ENCODE measurements around the gene BABAM2. TPM values are rescaled to one million over a fixed set of nuclear protein-coding genes. Genes with fewer than 3 reads are reported as not detected.

The BABAM2 gene
- total RNA-seq, 1 experiment from 2014 or later = 27.1 TPM

GRCh38 chr2:28093768-28094167, 203.2 kb downstream of the BABAM2 start:
- no peak overlapping the region for H2BK120ac ChIP-seq (ENCODE audit: low read depth, low read length, poor library complexity, severe bottlenecking)
- no peak overlapping the region for H4K91ac ChIP-seq (ENCODE audit: insufficient read length, low read depth, low read length)
- H4K8ac ChIP-seq (replicated peaks; ENCODE audit: insufficient read length, low read depth, low read length) = no peak overlapping the region
- no peak overlapping the region for H3K23ac ChIP-seq (ENCODE audit: insufficient read length, low read depth, low read length)
- no peaks in the 10 kb centered on the region; the same call in 1 of the 2 replicates for H3K27me3 ChIP-seq (ENCODE audit: insufficient read depth, low read length)
- no peaks in the 10 kb centered on the region for H3K9me3 ChIP-seq (ENCODE audit: control insufficient read depth, low read depth, low read length)
- H2BK15ac ChIP-seq (ENCODE audit: low read depth, low read length) = no peak overlapping the region
- DNase-seq = no peak
- H3K36me3 Mint-ChIP-seq (ENCODE audit: insufficient read depth in 1 of 3, low read depth in 3 of 3) = no peaks in the 10 kb centered on the region
- H2BK5ac ChIP-seq (ENCODE audit: insufficient read length, low read length) = no peak overlapping the region
- no peak overlapping the region for H3K56ac ChIP-seq (ENCODE audit: insufficient read length, low read depth, low read length)
- H3K79me1 ChIP-seq (ENCODE audit: insufficient read depth, low read depth, low read length, poor library complexity, severe bottlenecking) = no peaks in the 10 kb centered on the region
- H3K27ac Mint-ChIP-seq = no peak overlapping the region
- H3K4me1 ChIP-seq (ENCODE audit: insufficient read depth, low read length) = no peaks in the 10 kb centered on the region
- no peaks in the 10 kb centered on the region for H3K9me3 Mint-ChIP-seq
- H2AFZ ChIP-seq (ENCODE audit: low read length) = no peak overlapping the region
- H3K4ac ChIP-seq (ENCODE audit: low read depth, low read length) = no peak overlapping the region
- no peaks in the 10 kb centered on the region for H3K79me2 ChIP-seq (ENCODE audit: insufficient read depth, low read length)
- H3K9ac ChIP-seq (ENCODE audit: extremely low read depth, insufficient read length, low read length) = no peak overlapping the region
- WGBS (ENCODE audit: extremely low coverage, insufficient read length, low lambda C conversion rate) = no CpG with 5 or more reads among the region's 2 CpGs
- no peaks in the 10 kb centered on the region for H3K4me1 Mint-ChIP-seq
- no peak overlapping the region for H3K14ac ChIP-seq (ENCODE audit: insufficient read depth, low read length)
- no peak overlapping the region for H2BK12ac ChIP-seq (ENCODE audit: insufficient read length, low read depth, low read length)
- H4K5ac ChIP-seq (ENCODE audit: insufficient read length, low read depth, low read length) = no peak overlapping the region
- H3K27ac ChIP-seq (ENCODE audit: insufficient read length, low read depth, low read length) = no peak overlapping the region
- H3T11ph ChIP-seq (ENCODE audit: low read length) = no peak overlapping the region
- H3K4me3 Mint-ChIP-seq = no peak overlapping the region
- no peak overlapping the region for H2AK5ac ChIP-seq (ENCODE audit: insufficient read length, low read length)
- H2BK20ac ChIP-seq (ENCODE audit: low read depth, low read length, poor library complexity, severe bottlenecking) = no peak overlapping the region
- no peaks in the 10 kb centered on the region for H4K20me1 ChIP-seq (ENCODE audit: control insufficient read depth, insufficient read depth, insufficient read length)
- H3K27me3 Mint-ChIP-seq (ENCODE audit: low read depth) = no peaks in the 10 kb centered on the region
- H3K4me2 ChIP-seq (ENCODE audit: insufficient read depth, insufficient read length, low read length) = no peak overlapping the region
- no peak overlapping the region for H3K18ac ChIP-seq (ENCODE audit: insufficient read length, low read depth, low read length)
- TF ChIP-seq CTCF (conservative IDR thresholded peaks at IDR 0.05) = no peak
- no peaks in the 10 kb centered on the region for H3K23me2 ChIP-seq (ENCODE audit: insufficient read length, low read depth, low read length, poor library complexity, severe bottlenecking)

Measured in H9 (cell line).